ENCODE measurements around the gene NOXO1.
"Not testable (repeated sequence)": the region's sequence is repeated elsewhere in the genome, so short reads cannot be mapped to it uniquely, and the experiment has no call there.

DNA sequence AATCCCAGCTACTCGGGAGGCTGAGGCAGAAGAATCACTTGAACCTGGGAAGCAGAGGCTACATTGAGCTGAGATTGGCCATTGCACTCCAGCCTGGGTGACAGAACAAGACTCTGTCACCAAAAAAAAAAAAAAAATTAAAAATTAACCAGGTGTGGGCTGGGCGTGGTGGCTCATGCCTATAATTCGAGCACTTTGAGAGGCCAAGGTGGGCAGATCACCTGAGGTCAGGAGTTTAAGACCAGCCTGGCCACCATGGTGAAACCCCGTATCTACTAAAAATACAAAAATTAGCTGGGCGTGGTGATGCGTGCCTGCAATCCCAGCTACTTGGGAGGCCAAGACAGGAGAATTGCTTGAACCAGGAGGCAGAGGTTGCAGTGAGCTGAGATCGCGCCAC lies 41.4 kb downstream of the NOXO1 start:
- TF ChIP-seq YY1 (IDR thresholded peaks at IDR 0.05; ENCODE audit: insufficient read depth, insufficient read length); SUZ12 (IDR thresholded peaks at IDR 0.05; ENCODE audit: extremely low read depth, insufficient read depth, insufficient read length); ZNF274 (IDR thresholded peaks at IDR 0.05; ENCODE audit: low read depth, low read length): not testable (repeated sequence)

All from NT2/D1 (cell line).